K562 (cell line): ENCODE measurements around the gene TBC1D5. TPM values are rescaled to one million over a fixed set of nuclear protein-coding genes. Genes with fewer than 3 reads are reported as not detected.

Experiments
- ATAC-seq: fragments of 200-7000 bp; cut with Tn5 transposase; 3 replicates; pipeline ENCODE4 v1.9.1; 2020; ENCODE audit warnings: moderate library complexity
- BruUV-seq: library from RNA; stranded (reverse); fragments of 400-500 nt; replicated peaks from 2 replicates; lab custom pipeline; 2021; lab: Mats Ljungman, UMichigan
- CTCF ChIA-PET: fragments of 300-600 bp; formaldehyde crosslinking; extraction: SDS; loops from one replicate; lab custom pipeline; 2021; ENCODE audit warnings: low intra/inter-chr PET ratio; lab: Yijun Ruan, JAX
- POLR2A ChIA-PET: fragments of 300-600, 350-650 bp; sonication (Branson Sonifier 250); formaldehyde crosslinking; extraction: SDS; loops from one replicate; lab custom pipeline; 2021; ENCODE audit warnings: antibody characterized with exemption, inconsistent platforms; lab: Yijun Ruan, JAX
- DNase-seq, 4 experiments: peaks; one replicate each; pipeline versions ENCODE4 v3.0.0 to v3.0.0-alpha.2; 2011 to 2018; ENCODE audit warnings: low spot score in 3 of 4, mixed read lengths in 3 of 4; ENCODE audit errors: extremely low read depth in 1 of 4
- FAIRE-seq: peaks from 2 replicates; lab custom pipeline; 2011; peaks lifted over from hg19 to GRCh38; lab: Jason Lieb, UNC
- H2AFZ ChIP-seq: 2 replicates; pipeline ENCODE4 v1.6.0; 2011; ENCODE audit warnings: low read depth, low read length, control low read depth, inconsistent platforms
- H3K27ac ChIP-seq: fragments of 200-600 bp; 3 replicates; pipeline ENCODE4 v1.8.0; 2011; ENCODE audit warnings: low read depth, mild to moderate bottlenecking, control low read depth, inconsistent platforms, low read length, moderate library complexity, mixed read lengths; ENCODE audit errors: extremely low read depth
- H3K27me3 ChIP-seq, 2 experiments: fragments of 300-600 bp in 1 of 2; 2 replicates in 1 of 2; 3 replicates in 1 of 2; pipeline versions ENCODE4 v1.6.0 to v1.8.0; 2011; ENCODE audit warnings: inconsistent platforms in 2 of 2, low read length in 2 of 2, mild to moderate bottlenecking in 1 of 2, mixed read lengths in 1 of 2, moderate library complexity in 1 of 2; ENCODE audit not compliant: control insufficient read depth in 2 of 2, insufficient read depth in 2 of 2
- H3K36me3 ChIP-seq: fragments of 300-600 bp; 3 replicates; pipeline ENCODE4 v1.8.0; 2011; ENCODE audit warnings: mild to moderate bottlenecking, low read length, inconsistent platforms; ENCODE audit not compliant: control insufficient read depth, insufficient read depth
- H3K4me1 ChIP-seq, 2 experiments: fragments of 200-600 bp in 1 of 2; replicated peaks in 1 of 2; 2 replicates in 1 of 2; 3 replicates in 1 of 2; pipeline versions ENCODE4 v1.5.1 to v1.8.0; 2011; ENCODE audit warnings: inconsistent platforms in 2 of 2, low read length in 2 of 2, mild to moderate bottlenecking in 1 of 2, mixed read lengths in 1 of 2, moderate library complexity in 1 of 2; ENCODE audit not compliant: control insufficient read depth in 2 of 2, insufficient read depth in 2 of 2
- H3K4me2 ChIP-seq: 2 replicates; pipeline ENCODE4 v1.6.1; 2011; ENCODE audit warnings: low read length, control low read depth, inconsistent platforms, mixed read lengths; ENCODE audit not compliant: insufficient read depth
- H3K4me3 ChIP-seq: fragments of 200-600 bp; sonication (generic), shearing (Covaris generic); 2 replicates; pipeline ENCODE4 v1.5.1; 2016; ENCODE audit warnings: control low read depth, inconsistent platforms
- H3K79me2 ChIP-seq: fragments of 200-600 bp; 3 replicates; pipeline ENCODE4 v1.8.0; 2011; ENCODE audit warnings: low read length, inconsistent platforms; ENCODE audit not compliant: control insufficient read depth, insufficient read depth
- H3K9ac ChIP-seq, 2 experiments: 2 replicates each; pipeline versions ENCODE4 v1.6.0 to v1.6.1; 2011; ENCODE audit warnings: low read depth in 2 of 2, low read length in 2 of 2, control low read depth in 1 of 2, inconsistent platforms in 1 of 2, mild to moderate bottlenecking in 1 of 2, mixed read lengths in 1 of 2; ENCODE audit not compliant: insufficient read depth in 1 of 2
- H3K9me1 ChIP-seq: one replicate; pipeline ENCODE4 v1.6.0; 2011; ENCODE audit warnings: inconsistent platforms, mild to moderate bottlenecking, low read length, moderate library complexity; ENCODE audit not compliant: control insufficient read depth, insufficient read depth
- H3K9me3 ChIP-seq: replicated peaks from 2 replicates; pipeline ENCODE4 v1.5.1; 2011; ENCODE audit warnings: low read depth, low read length, inconsistent platforms; ENCODE audit not compliant: control insufficient read depth, insufficient read depth
- H4K20me1 ChIP-seq: replicated peaks from 2 replicates; pipeline ENCODE4 v1.6.1; 2011; ENCODE audit warnings: low read length, inconsistent platforms, mixed read lengths; ENCODE audit not compliant: control insufficient read depth, insufficient read depth
- CEBPB ChIP-seq: fragments of 450-650 bp; IDR thresholded peaks from 2 replicates; pipeline ENCODE4 v1.6.1; 2016; ENCODE audit warnings: missing genetic modification characterization, missing compliant biosample characterization
- CREB1 ChIP-seq, 2 experiments: sonication (generic) in 1 of 2; formaldehyde crosslinking in 1 of 2; IDR thresholded peaks; 2 replicates each; pipeline versions ENCODE4 v1.6.1 to v1.8.0; 2012 to 2022; ENCODE audit warnings: inconsistent platforms in 1 of 2, mild to moderate bottlenecking in 1 of 2, missing genetic modification reagents in 1 of 2, moderate library complexity in 1 of 2
- CSDE1 ChIP-seq, 2 experiments: fragments of 450-650 bp; IDR thresholded peaks; 2 replicates each; pipeline ENCODE4 v1.6.1; 2016; ENCODE audit warnings: mild to moderate bottlenecking in 1 of 2
- DMBX1 ChIP-seq: fragments of 250-450 bp; sonication (Bioruptor Pico); IDR thresholded peaks from 2 replicates; pipeline ENCODE4 v1.8.0; 2022; ENCODE audit warnings: inconsistent platforms, mild to moderate bottlenecking, moderate library complexity, borderline replicate concordance
- HEY1 ChIP-seq: fragments of 250-450 bp; sonication (Bioruptor Pico); IDR thresholded peaks from 2 replicates; pipeline ENCODE4 v1.5.0; 2020; ENCODE audit warnings: mild to moderate bottlenecking, moderate library complexity, borderline replicate concordance
- MCM3 ChIP-seq: fragments of 450-650 bp; IDR thresholded peaks from 2 replicates; pipeline ENCODE4 v1.6.1; 2016
- MXD1 ChIP-seq: fragments of 250-450 bp; sonication (Bioruptor Pico); IDR thresholded peaks from 2 replicates; pipeline ENCODE4 v1.8.0; 2021; ENCODE audit warnings: borderline replicate concordance, mild to moderate bottlenecking, moderate library complexity; ENCODE audit not compliant: poor library complexity, severe bottlenecking
- NBN ChIP-seq: fragments of 450-650 bp; IDR thresholded peaks from 2 replicates; pipeline ENCODE4 v1.6.1; 2016; ENCODE audit warnings: low read depth, mild to moderate bottlenecking
- POLR2B ChIP-seq: fragments of 450-650 bp; IDR thresholded peaks from 2 replicates; pipeline ENCODE4 v1.6.1; 2018; ENCODE audit warnings: low read depth; ENCODE audit not compliant: partially characterized antibody
- RBM34 ChIP-seq: fragments of 200-400 bp; formaldehyde crosslinking; IDR thresholded peaks from 2 replicates; pipeline ENCODE4 v1.6.1; 2018; ENCODE audit warnings: low read length, borderline replicate concordance; ENCODE audit not compliant: insufficient read depth
- SLC30A9 ChIP-seq: fragments of 250-450 bp; sonication (Bioruptor Pico); IDR thresholded peaks from 2 replicates; pipeline ENCODE4 v1.8.0; 2022; ENCODE audit warnings: mild to moderate bottlenecking, moderate library complexity
- U2AF2 ChIP-seq: fragments of 200-400 bp; formaldehyde crosslinking; optimal IDR thresholded peaks from 2 replicates; pipeline ENCODE3; 2017; ENCODE audit warnings: low read depth, mild to moderate bottlenecking, low read length
- ZNF57 ChIP-seq: fragments of 450-650 bp; formaldehyde crosslinking; IDR thresholded peaks from 2 replicates; pipeline ENCODE4 v1.4.0; 2020; ENCODE audit warnings: mild to moderate bottlenecking, moderate library complexity
- ZNF586 ChIP-seq: fragments of 450-650 bp; formaldehyde crosslinking; conservative IDR thresholded peaks from 2 replicates; pipeline ENCODE4 v1.4.0; 2020; ENCODE audit warnings: mild to moderate bottlenecking, moderate library complexity
- WGBS: fragments of 100-300 bp; shearing (Covaris generic); methylation state at CpG from one replicate; pipeline ENCODE4 v1.1.6; 2016; ENCODE audit warnings: low coverage, mixed read lengths; ENCODE audit not compliant: insufficient coverage; ENCODE audit errors: missing lambda C conversion rate; 5-methylcytosine and 5-hydroxymethylcytosine counted together
- in situ Hi-C: fragments of 300-500 bp; cut with MboI; formaldehyde crosslinking; loops from 4 replicates; pipeline ENCODE4 v1.15.0; 2018; ENCODE audit warnings: inconsistent platforms, mixed read lengths
- intact Hi-C: fragments of 100-400 bp; cut with micrococcal nuclease; formaldehyde crosslinking; loops from 2 replicates; pipeline ENCODE4 v1.14.2; 2022
- polyA plus RNA-seq, 8 experiments: library from polyadenylated mRNA; depleted of rRNA in 4 of 8; stranded (reverse) in 5 of 8; unstranded in 3 of 8; fragments of >200 nt; fragmentation: Nextera tagmentation in 2 of 8; fragmentation: Illumina TruSeq in 1 of 8; extraction: Ambion mirVana in 2 of 8; extraction: Trizol in 1 of 8; gene quantifications; 2 replicates each; pipeline versions ENCODE4 v1.2.1 to v1.2.3, GENCODE V29; 2011 to 2014; ENCODE audit warnings: inconsistent platforms in 1 of 8, missing spikeins in 1 of 8
- total RNA-seq, 7 experiments: library from RNA; depleted of rRNA in 6 of 7; stranded (reverse); fragments of >200 nt in 6 of 7; fragmentation: Illumina TruSeq in 2 of 7; extraction: Trizol in 2 of 7; gene quantifications; 2 replicates each; pipeline versions ENCODE4 v1.2.1 to v1.2.3, GENCODE V29; 2011 to 2021; ENCODE audit warnings: low replicate concordance in 1 of 7
- TF ChIP-seq, protein P1 (sequence below): sonication (generic); formaldehyde crosslinking; IDR thresholded peaks from 2 replicates; pipeline ENCODE4 v1.8.0; 2022; ENCODE audit warnings: missing genetic modification reagents, mild to moderate bottlenecking, borderline replicate concordance

The TBC1D5 gene
- total and polyA plus RNA-seq, 9 of the 15 experiments (the other 6 are each of a cell fraction or from before 2014, with no cell fraction given) = 2.9 to 38.1 (median 25.6) TPM

GRCh38 chr3:17355591-17355990, 386.8 kb downstream of the TBC1D5 start:
- POLR2A ChIA-PET = no interaction called here
- in situ Hi-C loops (no loop called here), intact Hi-C loops (no loop called here)
- H3K4me2 ChIP-seq = no peak overlapping the region
- no peak for FAIRE-seq
- H3K27me3 ChIP-seq = no peaks in the 10 kb centered on the region
- no peaks in the 10 kb centered on the region; a peak in 1 of 5 replicates for H3K4me1 ChIP-seq
- 0% methylated on average over 1 of the region's 1 CpG for WGBS
- H2AFZ ChIP-seq = no peak overlapping the region
- no peak for DNase-seq
- H3K9me1 ChIP-seq = no peaks in the 10 kb centered on the region
- H3K79me2 ChIP-seq = no peaks in the 10 kb centered on the region
- H3K27ac ChIP-seq = no peak overlapping the region
- no peak overlapping the region for H3K9ac ChIP-seq
- H3K4me3 ChIP-seq = no peak overlapping the region
- no peaks in the 10 kb centered on the region for H4K20me1 ChIP-seq
- H3K36me3 ChIP-seq = no peaks in the 10 kb centered on the region
- no TSS peak for BruUV-seq
- TF ChIP-seq CEBPB = peak; percentile 38; the same call in 1 of the 2 replicates
- TF ChIP-seq, protein P1, sequence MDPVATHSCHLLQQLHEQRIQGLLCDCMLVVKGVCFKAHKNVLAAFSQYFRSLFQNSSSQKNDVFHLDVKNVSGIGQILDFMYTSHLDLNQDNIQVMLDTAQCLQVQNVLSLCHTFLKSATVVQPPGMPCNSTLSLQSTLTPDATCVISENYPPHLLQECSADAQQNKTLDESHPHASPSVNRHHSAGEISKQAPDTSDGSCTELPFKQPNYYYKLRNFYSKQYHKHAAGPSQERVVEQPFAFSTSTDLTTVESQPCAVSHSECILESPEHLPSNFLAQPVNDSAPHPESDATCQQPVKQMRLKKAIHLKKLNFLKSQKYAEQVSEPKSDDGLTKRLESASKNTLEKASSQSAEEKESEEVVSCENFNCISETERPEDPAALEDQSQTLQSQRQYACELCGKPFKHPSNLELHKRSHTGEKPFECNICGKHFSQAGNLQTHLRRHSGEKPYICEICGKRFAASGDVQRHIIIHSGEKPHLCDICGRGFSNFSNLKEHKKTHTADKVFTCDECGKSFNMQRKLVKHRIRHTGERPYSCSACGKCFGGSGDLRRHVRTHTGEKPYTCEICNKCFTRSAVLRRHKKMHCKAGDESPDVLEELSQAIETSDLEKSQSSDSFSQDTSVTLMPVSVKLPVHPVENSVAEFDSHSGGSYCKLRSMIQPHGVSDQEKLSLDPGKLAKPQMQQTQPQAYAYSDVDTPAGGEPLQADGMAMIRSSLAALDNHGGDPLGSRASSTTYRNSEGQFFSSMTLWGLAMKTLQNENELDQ = no peak
- TF ChIP-seq, all 486 proteins: peak for 1
- H3K9me3 ChIP-seq = no peaks in the 10 kb centered on the region
- CTCF ChIA-PET = no interaction called here
- no peak for ATAC-seq

DNA sequence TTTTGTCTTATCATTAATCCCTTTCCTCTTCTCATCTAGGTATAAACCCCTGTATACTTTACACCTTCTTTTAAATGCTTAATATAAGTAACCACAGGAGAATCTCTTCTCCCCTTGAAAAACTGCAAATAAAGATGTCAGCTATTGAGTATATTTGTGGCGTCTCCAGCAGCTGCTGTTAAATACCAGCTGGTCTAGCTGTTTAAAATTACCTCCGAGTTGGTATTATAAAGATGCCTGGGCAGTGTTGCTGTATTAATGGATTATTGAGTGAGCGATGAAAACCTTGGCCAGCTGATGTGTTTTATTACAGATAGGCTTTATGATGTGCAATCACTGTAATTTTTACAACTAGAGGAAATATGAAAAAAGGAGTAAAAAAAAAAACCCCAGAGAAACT, 388.1 kb downstream of the TBC1D5 start:
- ATAC-seq = no peak
- no peak for TF ChIP-seq U2AF2
- no peak for TF ChIP-seq CSDE1 (IDR thresholded peaks at IDR 0.05)
- TF ChIP-seq SLC30A9 (CRISPR knock-in tag) = no peak
- no peak for TF ChIP-seq RBM34
- no peak for TF ChIP-seq ZNF57
- no peak for TF ChIP-seq MXD1 (CRISPR knock-in tag)
- TF ChIP-seq NBN = no peak
- no peak for TF ChIP-seq MCM3
- TF ChIP-seq CREB1 (IDR thresholded peaks at IDR 0.05) = no peak
- no peak for TF ChIP-seq CREB1 (CRISPR knock-in tag; IDR thresholded peaks at IDR 0.05)
- TF ChIP-seq POLR2B = no peak
- no peak for TF ChIP-seq HEY1 (CRISPR knock-in tag)
- TF ChIP-seq ZNF586 (CRISPR knock-in tag) = no peak
- no peak for TF ChIP-seq DMBX1 (CRISPR knock-in tag)

More for the DNA sequence above, 388.1 kb downstream of the TBC1D5 start:
- no peak for FAIRE-seq
- Histone ChIP-seq H2AFZ (no peak overlapping the region), H3K79me2 (no peaks in the 10 kb centered on the region), H3K9ac (no peak overlapping the region), H3K4me3 (no peak overlapping the region), H3K27ac (no peak overlapping the region), H4K20me1 (no peaks in the 10 kb centered on the region), H3K4me2 (no peak overlapping the region), H3K27me3 (no peaks in the 10 kb centered on the region), H3K4me1 (no peaks in the 10 kb centered on the region; a peak in 1 of 5 replicates), H3K9me3 (no peaks in the 10 kb centered on the region), H3K36me3 (no peaks in the 10 kb centered on the region), H3K9me1 (no peaks in the 10 kb centered on the region)
- DNase-seq = no peak
- BruUV-seq = no TSS peak
- in situ Hi-C loops = no loop called here
- CTCF ChIA-PET = no interaction called here
- WGBS = 50% methylated on average over 3 of the region's 3 CpGs
- POLR2A ChIA-PET = no interaction called here
- intact Hi-C loops = no loop called here
